Measurements from ENCODE around the gene TP53RK.

- TF ChIP-seq, protein P1, sequence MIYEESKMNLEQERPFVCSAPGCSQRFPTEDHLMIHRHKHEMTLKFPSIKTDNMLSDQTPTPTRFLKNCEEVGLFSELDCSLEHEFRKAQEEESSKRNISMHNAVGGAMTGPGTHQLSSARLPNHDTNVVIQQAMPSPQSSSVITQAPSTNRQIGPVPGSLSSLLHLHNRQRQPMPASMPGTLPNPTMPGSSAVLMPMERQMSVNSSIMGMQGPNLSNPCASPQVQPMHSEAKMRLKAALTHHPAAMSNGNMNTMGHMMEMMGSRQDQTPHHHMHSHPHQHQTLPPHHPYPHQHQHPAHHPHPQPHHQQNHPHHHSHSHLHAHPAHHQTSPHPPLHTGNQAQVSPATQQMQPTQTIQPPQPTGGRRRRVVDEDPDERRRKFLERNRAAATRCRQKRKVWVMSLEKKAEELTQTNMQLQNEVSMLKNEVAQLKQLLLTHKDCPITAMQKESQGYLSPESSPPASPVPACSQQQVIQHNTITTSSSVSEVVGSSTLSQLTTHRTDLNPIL (CRISPR knock-in tag; IDR thresholded peaks at IDR 0.05; ENCODE audit: low read depth) = no peak
- TF ChIP-seq ISL1 (CRISPR knock-in tag; IDR thresholded peaks at IDR 0.05) (no peak), PATZ1 (CRISPR knock-in tag; IDR thresholded peaks at IDR 0.05; ENCODE audit: borderline replicate concordance) (no peak), TCF4 (CRISPR knock-in tag; IDR thresholded peaks at IDR 0.05; ENCODE audit: borderline replicate concordance) (no peak), ZFP30 (CRISPR knock-in tag; IDR thresholded peaks at IDR 0.05) (no peak), TOX (CRISPR knock-in tag; IDR thresholded peaks at IDR 0.05; ENCODE audit: borderline replicate concordance) (no peak), OSR1 (CRISPR knock-in tag; IDR thresholded peaks at IDR 0.05) (no peak), ZC3H10 (CRISPR knock-in tag; IDR thresholded peaks at IDR 0.05) (no peak), ZFP3 (CRISPR knock-in tag; IDR thresholded peaks at IDR 0.05) (no peak), ZNF565 (CRISPR knock-in tag; conservative IDR thresholded peaks at IDR 0.05; ENCODE audit: low read depth) (no peak)
Measured at GRCh38 chr20:46710153-46710913, 21.1 kb upstream of the TP53RK start.
